OCI-LY3 (cell line): ENCODE data around the gene BAZ1B.

ENCODE experiments used
- CTCF ChIP-seq: fragments of 200-600, 300-600 bp; sonication (generic); IDR thresholded peaks from 2 replicates; pipeline ENCODE4 v1.5.1; 2014; ENCODE audit warnings: antibody characterized with exemption, low read length, low read depth
- EZH2phosphoT487 ChIP-seq: fragments of 200-600 bp; shearing (Covaris generic); IDR thresholded peaks from 2 replicates; pipeline ENCODE4 v1.6.1; 2018; ENCODE audit warnings: antibody characterized with exemption, mixed run types, low read depth

DNA sequence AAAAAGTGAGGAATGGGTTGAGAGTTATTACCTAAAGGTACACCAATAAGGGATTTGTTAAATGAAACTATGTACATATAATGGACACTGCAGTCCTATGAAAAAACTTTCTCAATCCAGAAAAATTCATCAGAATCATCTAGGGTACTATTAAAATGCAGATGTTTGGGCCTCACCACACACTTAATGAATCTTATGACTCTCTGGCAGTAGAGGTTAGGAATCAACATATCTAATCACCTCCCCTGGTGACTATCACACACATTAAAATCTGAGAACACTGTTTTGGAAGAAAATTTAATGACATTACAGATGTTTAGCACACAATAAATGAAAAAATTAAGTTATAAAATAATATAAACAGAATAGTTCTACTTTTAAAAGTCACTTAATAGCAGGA, 32.1 kb downstream of the BAZ1B start:
- TF ChIP-seq CTCF = no peak
- TF ChIP-seq EZH2phosphoT487 = no peak
